Neural cell (in vitro differentiated cells): ENCODE data around the gene IGFBP4.

Experiments
- CTCF ChIP-seq: fragments of 450-650 bp; IDR thresholded peaks from 2 replicates; pipeline ENCODE4 v1.5.1; 2014; ENCODE audit warnings: antibody characterized with exemption, mild to moderate bottlenecking, moderate library complexity; ENCODE audit not compliant: poor library complexity, severe bottlenecking
- EP300 ChIP-seq: fragments of 450-650 bp; conservative IDR thresholded peaks from 2 replicates; pipeline ENCODE4 v1.6.1; 2014; ENCODE audit warnings: antibody characterized with exemption, mild to moderate bottlenecking, moderate library complexity; ENCODE audit not compliant: poor library complexity, severe bottlenecking
- EZH2 ChIP-seq: fragments of 200-600, 300-800 bp; shearing (Covaris generic), sonication (generic); IDR thresholded peaks from 2 replicates; pipeline ENCODE4 v1.6.1; 2014; ENCODE audit warnings: antibody characterized with exemption, low read length, borderline replicate concordance, mild to moderate bottlenecking; ENCODE audit not compliant: insufficient read depth, poor library complexity, severe bottlenecking
- MXI1 ChIP-seq: fragments of 450-650 bp; conservative IDR thresholded peaks from 2 replicates; pipeline ENCODE4 v1.6.1; 2014; ENCODE audit warnings: antibody characterized with exemption, mild to moderate bottlenecking; ENCODE audit not compliant: poor library complexity, severe bottlenecking
- POLR2AphosphoS5 ChIP-seq: IDR thresholded peaks from 2 replicates; pipeline ENCODE4 v1.6.1; 2012
- SMC3 ChIP-seq: fragments of 450-650 bp; conservative IDR thresholded peaks from 2 replicates; pipeline ENCODE4 v1.6.1; 2014; ENCODE audit warnings: antibody characterized with exemption, mild to moderate bottlenecking, moderate library complexity; ENCODE audit not compliant: poor library complexity
- TAF1 ChIP-seq: IDR thresholded peaks from 2 replicates; pipeline ENCODE4 v1.6.1; 2012; ENCODE audit warnings: low read depth
- TF ChIP-seq, protein P1 (sequence below): IDR thresholded peaks from 2 replicates; pipeline ENCODE4 v1.6.1; 2012; ENCODE audit warnings: borderline replicate concordance

- no peak for TF ChIP-seq CTCF
- TF ChIP-seq, protein P1, sequence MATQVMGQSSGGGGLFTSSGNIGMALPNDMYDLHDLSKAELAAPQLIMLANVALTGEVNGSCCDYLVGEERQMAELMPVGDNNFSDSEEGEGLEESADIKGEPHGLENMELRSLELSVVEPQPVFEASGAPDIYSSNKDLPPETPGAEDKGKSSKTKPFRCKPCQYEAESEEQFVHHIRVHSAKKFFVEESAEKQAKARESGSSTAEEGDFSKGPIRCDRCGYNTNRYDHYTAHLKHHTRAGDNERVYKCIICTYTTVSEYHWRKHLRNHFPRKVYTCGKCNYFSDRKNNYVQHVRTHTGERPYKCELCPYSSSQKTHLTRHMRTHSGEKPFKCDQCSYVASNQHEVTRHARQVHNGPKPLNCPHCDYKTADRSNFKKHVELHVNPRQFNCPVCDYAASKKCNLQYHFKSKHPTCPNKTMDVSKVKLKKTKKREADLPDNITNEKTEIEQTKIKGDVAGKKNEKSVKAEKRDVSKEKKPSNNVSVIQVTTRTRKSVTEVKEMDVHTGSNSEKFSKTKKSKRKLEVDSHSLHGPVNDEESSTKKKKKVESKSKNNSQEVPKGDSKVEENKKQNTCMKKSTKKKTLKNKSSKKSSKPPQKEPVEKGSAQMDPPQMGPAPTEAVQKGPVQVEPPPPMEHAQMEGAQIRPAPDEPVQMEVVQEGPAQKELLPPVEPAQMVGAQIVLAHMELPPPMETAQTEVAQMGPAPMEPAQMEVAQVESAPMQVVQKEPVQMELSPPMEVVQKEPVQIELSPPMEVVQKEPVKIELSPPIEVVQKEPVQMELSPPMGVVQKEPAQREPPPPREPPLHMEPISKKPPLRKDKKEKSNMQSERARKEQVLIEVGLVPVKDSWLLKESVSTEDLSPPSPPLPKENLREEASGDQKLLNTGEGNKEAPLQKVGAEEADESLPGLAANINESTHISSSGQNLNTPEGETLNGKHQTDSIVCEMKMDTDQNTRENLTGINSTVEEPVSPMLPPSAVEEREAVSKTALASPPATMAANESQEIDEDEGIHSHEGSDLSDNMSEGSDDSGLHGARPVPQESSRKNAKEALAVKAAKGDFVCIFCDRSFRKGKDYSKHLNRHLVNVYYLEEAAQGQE = no peak
- TF ChIP-seq EP300 = no peak
- TF ChIP-seq EZH2 = no peak
- TF ChIP-seq TAF1 = no peak
- no peak for TF ChIP-seq POLR2AphosphoS5
- TF ChIP-seq MXI1 = no peak
- TF ChIP-seq SMC3 = no peak
These were observed 19.3 kb downstream of the IGFBP4 start for GRCh38 chr17:40462343-40463121.
